Coronary artery (tissue), 2 donors: Measurements from ENCODE around the gene GALNT14.

Experiments used
- DNase-seq: peaks from one replicate; pipeline ENCODE4 v3.0.0-alpha.2; 2017; ENCODE audit warnings: low spot score
- H3K27ac ChIP-seq, 2 donors: fragments of 200-600 bp; sonication (generic); one replicate each; pipeline ENCODE4 v1.5.1; 2016 to 2019
- H3K4me3 ChIP-seq: fragments of 200-600 bp; sonication (generic); 2 replicates; pipeline ENCODE4 v1.5.1; 2016; ENCODE audit warnings: mild to moderate bottlenecking, moderate library complexity
- TF ChIP-seq, protein P1 (sequence below): fragments of 200-600 bp; sonication (generic); IDR thresholded peaks from one replicate; pipeline ENCODE4 v1.5.1; 2019; ENCODE audit warnings: antibody characterized with exemption

The GALNT14 gene

DNA sequence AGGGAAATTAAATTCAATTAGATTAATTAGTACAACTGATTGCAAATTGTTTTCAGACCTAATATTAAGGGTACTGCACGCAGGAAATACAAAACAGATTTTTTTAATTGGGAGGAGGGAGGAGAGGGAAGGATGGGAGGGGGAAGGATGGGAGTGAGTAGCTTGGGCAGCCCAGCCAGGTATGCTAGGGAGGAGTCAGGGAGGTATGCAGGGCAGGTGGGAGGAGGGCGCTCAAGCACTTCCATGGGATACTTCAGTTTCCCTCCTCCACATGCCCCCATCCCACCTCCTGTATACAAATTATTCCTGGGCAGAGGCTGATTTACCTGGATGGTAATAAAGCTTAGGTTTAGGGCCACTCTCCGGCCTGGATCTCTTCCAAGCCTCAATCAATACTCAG lies 254.4 kb downstream of the GALNT14 start:
- TF ChIP-seq, protein P1, sequence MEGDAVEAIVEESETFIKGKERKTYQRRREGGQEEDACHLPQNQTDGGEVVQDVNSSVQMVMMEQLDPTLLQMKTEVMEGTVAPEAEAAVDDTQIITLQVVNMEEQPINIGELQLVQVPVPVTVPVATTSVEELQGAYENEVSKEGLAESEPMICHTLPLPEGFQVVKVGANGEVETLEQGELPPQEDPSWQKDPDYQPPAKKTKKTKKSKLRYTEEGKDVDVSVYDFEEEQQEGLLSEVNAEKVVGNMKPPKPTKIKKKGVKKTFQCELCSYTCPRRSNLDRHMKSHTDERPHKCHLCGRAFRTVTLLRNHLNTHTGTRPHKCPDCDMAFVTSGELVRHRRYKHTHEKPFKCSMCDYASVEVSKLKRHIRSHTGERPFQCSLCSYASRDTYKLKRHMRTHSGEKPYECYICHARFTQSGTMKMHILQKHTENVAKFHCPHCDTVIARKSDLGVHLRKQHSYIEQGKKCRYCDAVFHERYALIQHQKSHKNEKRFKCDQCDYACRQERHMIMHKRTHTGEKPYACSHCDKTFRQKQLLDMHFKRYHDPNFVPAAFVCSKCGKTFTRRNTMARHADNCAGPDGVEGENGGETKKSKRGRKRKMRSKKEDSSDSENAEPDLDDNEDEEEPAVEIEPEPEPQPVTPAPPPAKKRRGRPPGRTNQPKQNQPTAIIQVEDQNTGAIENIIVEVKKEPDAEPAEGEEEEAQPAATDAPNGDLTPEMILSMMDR, result no peak
- Histone ChIP-seq H3K27ac (no peak overlapping the region), H3K4me3 (no peak overlapping the region)
- no peak for DNase-seq

DNA sequence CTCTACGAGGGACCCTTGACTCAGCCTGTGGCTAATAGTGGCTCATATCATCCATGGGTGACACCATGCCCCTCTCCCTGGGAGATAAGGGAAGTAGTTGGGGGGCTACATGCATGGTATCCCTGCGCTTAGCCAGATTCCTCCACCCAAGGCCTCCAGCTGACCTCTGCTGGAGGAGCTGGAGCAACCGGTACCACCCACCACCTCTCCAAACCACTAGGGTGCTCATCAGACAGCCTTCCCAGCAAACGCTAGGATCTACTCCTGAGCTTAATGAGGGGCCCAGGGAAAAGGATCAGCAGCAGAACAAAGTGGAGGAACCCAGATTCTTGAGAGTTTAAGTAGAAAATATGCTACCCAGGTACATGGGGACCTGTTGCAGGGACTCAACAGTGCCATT lies 255.1 kb downstream of the GALNT14 start:
- TF ChIP-seq, protein P1, result no peak
- no peak overlapping the region for H3K27ac ChIP-seq
- no peak for DNase-seq
- H3K4me3 ChIP-seq, result no peak overlapping the region

- TF ChIP-seq, protein P1, result no peak
- no peak overlapping the region for H3K27ac ChIP-seq
- H3K4me3 ChIP-seq, result no peak overlapping the region
- no peak for DNase-seq
These were observed 257.7 kb downstream of the GALNT14 start for GRCh38 chr2:30880516-30880915.

GRCh38 chr2:30877833-30878232 lies 260.4 kb downstream of the GALNT14 start:
- TF ChIP-seq, protein P1, result no peak
- DNase-seq, result no peak
- Histone ChIP-seq H3K27ac (no peak overlapping the region), H3K4me3 (no peak overlapping the region)

DNA sequence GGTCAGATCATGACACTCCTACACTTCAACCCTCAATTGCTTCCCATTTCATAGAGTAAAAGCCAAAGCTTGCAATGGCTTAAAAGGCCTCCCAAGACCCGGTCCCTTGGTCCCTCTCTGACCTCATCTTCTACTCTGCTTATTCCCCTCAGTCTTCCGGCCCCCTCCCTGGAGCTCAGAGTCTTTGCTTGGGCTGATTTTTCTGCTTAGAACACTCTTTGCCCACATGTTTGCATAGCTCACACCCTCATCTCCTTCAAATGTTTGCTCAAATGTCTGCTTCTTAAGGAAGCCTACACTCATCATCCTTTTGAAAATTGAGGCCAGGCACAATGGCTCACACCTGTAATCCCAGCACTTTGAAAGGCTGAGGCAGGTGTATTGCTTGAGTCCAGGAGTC lies 265.4 kb downstream of the GALNT14 start:
- TF ChIP-seq, protein P1, result no peak
- Histone ChIP-seq H3K27ac (no peak overlapping the region), H3K4me3 (no peak overlapping the region)
- DNase-seq, result no peak

GRCh38 chr2:30871980-30872789 lies 266.1 kb downstream of the GALNT14 start:
- H3K27ac ChIP-seq, result no peak overlapping the region
- H3K4me3 ChIP-seq, result no peak overlapping the region
- DNase-seq, result no peak
- TF ChIP-seq, protein P1, result no peak

DNA sequence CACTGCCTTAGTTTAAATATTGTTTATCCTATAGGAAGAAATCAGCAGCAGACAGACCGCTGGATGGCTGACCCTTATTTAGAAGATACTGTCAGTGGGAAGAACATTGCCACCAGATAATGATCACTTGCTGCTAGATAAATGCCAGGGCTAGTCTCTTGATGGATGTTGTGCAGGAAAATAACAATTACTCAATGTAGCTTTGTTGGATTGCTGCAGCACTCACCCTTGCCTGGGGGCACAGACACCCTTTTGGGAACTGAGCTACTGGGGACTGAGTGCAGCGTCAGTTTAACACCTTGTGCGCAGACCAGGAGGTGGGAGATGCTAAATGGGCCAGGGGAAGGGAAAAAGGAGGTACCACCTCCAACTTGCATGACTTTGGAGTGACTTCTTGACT lies 266.8 kb downstream of the GALNT14 start:
- Histone ChIP-seq H3K4me3 (no peak overlapping the region), H3K27ac (no peak overlapping the region)
- DNase-seq, result no peak
- TF ChIP-seq, protein P1, result no peak
